GM23338 (cell line): ENCODE results near the gene SHC4. TPM values are rescaled to one million over a fixed set of nuclear protein-coding genes. Genes with fewer than 3 reads are reported as not detected.

Experiments used
- ATAC-seq: fragments of 200-7000 bp; cut with Tn5 transposase; 3 replicates; pipeline ENCODE4 v1.9.1; 2020
- DNase-seq: peaks from one replicate; pipeline ENCODE4 v3.0.0-alpha.2; 2015; ENCODE audit warnings: low spot score
- H2AFZ ChIP-seq: fragments of 200-600 bp; sonication (generic); 2 replicates; pipeline ENCODE4 v1.8.0; 2016; ENCODE audit warnings: antibody characterized with exemption, mild to moderate bottlenecking, moderate library complexity
- H3F3A ChIP-seq: fragments of 200-600 bp; sonication (generic); replicated peaks from 2 replicates; pipeline ENCODE4 v1.8.0; 2017; ENCODE audit warnings: antibody characterized with exemption, mixed run types, low read depth
- H3K27ac ChIP-seq: fragments of 200-600 bp; sonication (generic); 2 replicates; pipeline ENCODE4 v1.6.1; 2016; ENCODE audit warnings: low read depth
- H3K27me3 ChIP-seq: fragments of 200-600 bp; sonication (generic); 2 replicates; pipeline ENCODE4 v1.8.0; 2016; ENCODE audit warnings: mild to moderate bottlenecking, mixed run types, moderate library complexity; ENCODE audit not compliant: insufficient read depth
- H3K36me3 ChIP-seq: fragments of 200-600 bp; sonication (generic); 2 replicates; pipeline ENCODE4 v1.8.0; 2016; ENCODE audit warnings: mild to moderate bottlenecking; ENCODE audit not compliant: insufficient read depth
- H3K4me1 ChIP-seq: fragments of 200-600 bp; sonication (generic); 2 replicates; pipeline ENCODE4 v1.8.0; 2016; ENCODE audit warnings: mild to moderate bottlenecking, moderate library complexity; ENCODE audit not compliant: insufficient read depth
- H3K4me2 ChIP-seq: fragments of 200-600 bp; sonication (generic); 2 replicates; pipeline ENCODE4 v1.7.1; 2017; ENCODE audit warnings: mixed run types
- H3K4me3 ChIP-seq: fragments of 200-600 bp; sonication (generic); 2 replicates; pipeline ENCODE4 v1.6.1; 2016; ENCODE audit warnings: mixed run types
- H3K79me2 ChIP-seq: fragments of 200-600 bp; sonication (generic); replicated peaks from 2 replicates; pipeline ENCODE4 v1.8.0; 2017; ENCODE audit warnings: mild to moderate bottlenecking; ENCODE audit not compliant: insufficient read depth
- H3K9me2 ChIP-seq: fragments of 200-600 bp; sonication (generic); 2 replicates; pipeline ENCODE4 v1.8.0; 2017; ENCODE audit not compliant: insufficient read depth
- H4K20me1 ChIP-seq: fragments of 200-600 bp; sonication (generic); replicated peaks from 2 replicates; pipeline ENCODE4 v1.8.0; 2017; ENCODE audit warnings: mild to moderate bottlenecking; ENCODE audit not compliant: insufficient read depth
- H3K27ac Mint-ChIP-seq: 2 replicates; pipeline ENCODE4 v1.8.0; 2020; ENCODE audit warnings: inconsistent platforms, mild to moderate bottlenecking, moderate library complexity, mixed read lengths
- H3K27me3 Mint-ChIP-seq: 3 replicates; pipeline ENCODE4 v1.8.0; 2022; ENCODE audit warnings: low read depth, mild to moderate bottlenecking, moderate library complexity, mixed read lengths, inconsistent platforms; ENCODE audit not compliant: insufficient read depth, poor library complexity
- H3K36me3 Mint-ChIP-seq: 3 replicates; pipeline ENCODE4 v1.8.0; 2021; ENCODE audit warnings: low read depth, mild to moderate bottlenecking, inconsistent platforms, moderate library complexity, mixed read lengths
- H3K4me1 Mint-ChIP-seq: 3 replicates; pipeline ENCODE4 v1.8.0; 2020; ENCODE audit warnings: mild to moderate bottlenecking, inconsistent platforms, mixed read lengths
- H3K4me3 Mint-ChIP-seq: 3 replicates; pipeline ENCODE4 v1.8.0; 2021; ENCODE audit warnings: moderate library complexity, mild to moderate bottlenecking, inconsistent platforms, mixed read lengths
- H3K9me3 Mint-ChIP-seq: 3 replicates; pipeline ENCODE4 v1.8.0; 2020; ENCODE audit warnings: moderate library complexity, mild to moderate bottlenecking, inconsistent platforms, mixed read lengths
- CREB1 ChIP-seq: fragments of 250-450 bp; sonication (Bioruptor Pico); IDR thresholded peaks from 2 replicates; pipeline ENCODE4 v1.5.0; 2020; ENCODE audit warnings: low read depth, mild to moderate bottlenecking, moderate library complexity
- CTCF ChIP-seq, 2 experiments: fragments of 200-600 bp in 1 of 2; sonication (generic) in 1 of 2; conservative IDR thresholded peaks; 2 replicates each; pipeline versions ENCODE4 v1.5.1 to v1.6.1; 2016 to 2017; ENCODE audit warnings: antibody characterized with exemption in 2 of 2, low read depth in 2 of 2, mild to moderate bottlenecking in 2 of 2, moderate library complexity in 1 of 2
- ETS1 ChIP-seq: IDR thresholded peaks from 2 replicates; pipeline ENCODE4 v1.6.1; 2016; ENCODE audit warnings: antibody characterized with exemption
- EZH2 ChIP-seq: fragments of 200-600 bp; sonication (generic); IDR thresholded peaks from one replicate; pipeline ENCODE4 v1.8.0; 2017; ENCODE audit warnings: antibody characterized with exemption, mild to moderate bottlenecking, low read depth; ENCODE audit not compliant: unreplicated experiment
- EZH2phosphoT487 ChIP-seq: fragments of 200-600 bp; sonication (generic); IDR thresholded peaks from one replicate; pipeline ENCODE4 v1.8.1; 2018; ENCODE audit warnings: antibody characterized with exemption; ENCODE audit not compliant: unreplicated experiment
- JUNB ChIP-seq: IDR thresholded peaks from one replicate; pipeline ENCODE4 v1.6.1; 2016; ENCODE audit warnings: antibody characterized with exemption; ENCODE audit not compliant: unreplicated experiment
- NANOG ChIP-seq: IDR thresholded peaks from 2 replicates; pipeline ENCODE4 v1.6.1; 2016; ENCODE audit warnings: antibody characterized with exemption, borderline replicate concordance
- POLR2AphosphoS5 ChIP-seq: IDR thresholded peaks from 2 replicates; pipeline ENCODE4 v1.6.1; 2016; ENCODE audit warnings: antibody characterized with exemption, low read depth
- REST ChIP-seq: IDR thresholded peaks from one replicate; pipeline ENCODE4 v1.6.1; 2018; ENCODE audit warnings: antibody characterized with exemption; ENCODE audit not compliant: unreplicated experiment
- STAT1 ChIP-seq: IDR thresholded peaks from one replicate; pipeline ENCODE4 v1.6.1; 2016; ENCODE audit warnings: antibody characterized with exemption; ENCODE audit not compliant: unreplicated experiment
- ZNF114 ChIP-seq: fragments of 250-450 bp; sonication (Bioruptor Pico); IDR thresholded peaks from 2 replicates; pipeline ENCODE4 v1.5.0; 2020; ENCODE audit warnings: mild to moderate bottlenecking, moderate library complexity
- ZNF331 ChIP-seq: fragments of 250-450 bp; sonication (Bioruptor Pico); IDR thresholded peaks from 2 replicates; pipeline ENCODE4 v1.5.0; 2020; ENCODE audit warnings: low read depth, mild to moderate bottlenecking, moderate library complexity
- ZNF462 ChIP-seq: fragments of 250-450 bp; sonication (Bioruptor Pico); IDR thresholded peaks from 2 replicates; pipeline ENCODE4 v1.5.0; 2020; ENCODE audit warnings: mild to moderate bottlenecking, moderate library complexity
- polyA plus RNA-seq: library from polyadenylated mRNA; unstranded; fragments of >200 nt; fragmentation: Nextera tagmentation; extraction: Ambion mirVana; gene quantifications from 2 replicates; pipeline ENCODE4 v1.2.1, GENCODE V29; 2016
- total RNA-seq: library from RNA; depleted of rRNA; stranded (reverse); fragments of >200 nt; shearing (Covaris generic); gene quantifications from 2 replicates; pipeline ENCODE4 v1.2.3, GENCODE V29; 2014

Gene SHC4
- total and polyA plus RNA-seq, 2 experiments from 2014 or later = 0.21 to 0.32 TPM

GRCh38 chr15:48823706-48824105 lies 140.0 kb downstream of the SHC4 start:
- Histone ChIP-seq H2AFZ (peak overlapping the region; percentile 5; the same call in 1 of the 2 replicates), H3K79me2 (no peaks in the 10 kb centered on the region), H3K4me1 (peaks cover 5% of the 10 kb centered on the region; the same call in 1 of the 2 replicates), H3K36me3 (no peaks in the 10 kb centered on the region), H3K4me3 (no peak overlapping the region), H3K27ac (no peak overlapping the region), H3K4me2 (peak overlapping the region; percentile 29; the same call in 1 of the 2 replicates), H3K27me3 (no peaks in the 10 kb centered on the region), H3K9me2 (no peaks in the 10 kb centered on the region), H4K20me1 (no peaks in the 10 kb centered on the region), H3F3A (no peaks in the 10 kb centered on the region)
- ATAC-seq = no peak
- Mint-ChIP-seq H3K4me3 (no peak overlapping the region), H3K27ac (0 out of 2 replicates have a peak overlapping the region, but pooled peaks have one; percentile 37), H3K36me3 (no peaks in the 10 kb centered on the region), H3K9me3 (no peaks in the 10 kb centered on the region), H3K4me1 (peaks cover 8% of the 10 kb centered on the region), H3K27me3 (no peaks in the 10 kb centered on the region)
- TF ChIP-seq ZNF462 (CRISPR knock-in tag) = no peak
- no peak for TF ChIP-seq ZNF331 (CRISPR knock-in tag)
- TF ChIP-seq CREB1 (CRISPR knock-in tag) = no peak
- TF ChIP-seq POLR2AphosphoS5 = no peak
- no peak for TF ChIP-seq EZH2
- TF ChIP-seq EZH2phosphoT487 = no peak
- no peak for TF ChIP-seq ZNF114 (CRISPR knock-in tag)
- TF ChIP-seq ETS1 = no peak
- no peak for TF ChIP-seq REST
- no peak for TF ChIP-seq CTCF (conservative IDR thresholded peaks at IDR 0.05; ENCODE audit: low read depth in 2 of 2)
- no peak for TF ChIP-seq JUNB
- no peak for TF ChIP-seq NANOG
- no peak for TF ChIP-seq STAT1
- no peak for DNase-seq
